A673 (cell line): ENCODE measurements around the gene NREP. TPM values are rescaled to one million over a fixed set of nuclear protein-coding genes. Genes with fewer than 3 reads are reported as not detected.

Experiments used
- BruUV-seq: library from RNA; stranded (reverse); fragments of 400-500 nt; replicated peaks from 2 replicates; lab custom pipeline; 2021; lab: Mats Ljungman, UMichigan
- CTCF ChIA-PET: fragments of 300-600 bp; sonication (Branson Sonifier 250); formaldehyde crosslinking; loops from one replicate; lab custom pipeline; 2022; ENCODE audit warnings: antibody characterized with exemption; lab: Charles Lee
- POLR2A ChIA-PET: fragments of 300-600 bp; sonication (Branson Sonifier 250); formaldehyde crosslinking; loops from one replicate; lab custom pipeline; 2022; ENCODE audit warnings: antibody characterized with exemption; ENCODE audit not compliant: low non-redundant PET; lab: Charles Lee
- DNase-seq: peaks from one replicate; pipeline ENCODE4 v3.0.0-alpha.2; 2015; ENCODE audit warnings: low spot score
- H3K27ac ChIP-seq: fragments of 200-600 bp; sonication (generic); 2 replicates; pipeline ENCODE4 v1.5.1; 2016; ENCODE audit warnings: mixed run types, low read depth, mild to moderate bottlenecking, mixed read lengths, antibody characterized with exemption, low read length; ENCODE audit not compliant: poor library complexity, severe bottlenecking
- H3K27me3 ChIP-seq: fragments of 200-600 bp; sonication (generic); replicated peaks from 2 replicates; pipeline ENCODE4 v1.6.1; 2017; ENCODE audit warnings: mixed run types, low read depth, mild to moderate bottlenecking, mixed read lengths, antibody characterized with exemption, low read length; ENCODE audit not compliant: insufficient read depth, poor library complexity
- H3K36me3 ChIP-seq: fragments of 200-600 bp; sonication (generic); 2 replicates; pipeline ENCODE4 v1.6.1; 2016; ENCODE audit warnings: mixed run types, mild to moderate bottlenecking, mixed read lengths, antibody characterized with exemption, low read length; ENCODE audit not compliant: insufficient read depth, poor library complexity, severe bottlenecking
- H3K4me1 ChIP-seq: fragments of 200-600 bp; sonication (generic); 2 replicates; pipeline ENCODE4 v1.6.1; 2017; ENCODE audit warnings: mixed run types, mild to moderate bottlenecking, mixed read lengths, antibody characterized with exemption, low read length; ENCODE audit not compliant: insufficient read depth, poor library complexity, severe bottlenecking
- H3K4me3 ChIP-seq: fragments of 200-600 bp; sonication (generic); 2 replicates; pipeline ENCODE4 v1.5.1; 2016; ENCODE audit warnings: low read depth, mixed run types, mild to moderate bottlenecking, mixed read lengths, low read length; ENCODE audit not compliant: poor library complexity, severe bottlenecking
- H3K9me3 ChIP-seq: fragments of 200-600 bp; sonication (generic); 2 replicates; pipeline ENCODE4 v1.6.1; 2016; ENCODE audit warnings: mixed run types, low read depth, mild to moderate bottlenecking, mixed read lengths, antibody characterized with exemption, low read length; ENCODE audit not compliant: poor library complexity, severe bottlenecking
- EZH2 ChIP-seq: fragments of 200-600 bp; sonication (generic); IDR thresholded peaks from 2 replicates; pipeline ENCODE4 v1.6.1; 2017; ENCODE audit warnings: borderline replicate concordance, low read depth, mild to moderate bottlenecking, mixed read lengths, antibody characterized with exemption, low read length; ENCODE audit not compliant: poor library complexity, severe bottlenecking
- intact Hi-C: fragments of 100-400 bp; cut with micrococcal nuclease; formaldehyde crosslinking; loops from one replicate; pipeline ENCODE4 v1.10.0; 2022; ENCODE audit not compliant: unreplicated experiment
- total RNA-seq: library from RNA; stranded (reverse); gene quantifications from 2 replicates; pipeline ENCODE4 v1.2.3, GENCODE V29; 2021
- TF ChIP-seq, protein P1 (sequence below): fragments of 300-800, 200-600 bp; sonication (generic); conservative IDR thresholded peaks from 2 replicates; pipeline ENCODE4 v1.5.1; 2017; ENCODE audit warnings: low read depth, mild to moderate bottlenecking, antibody characterized with exemption, low read length, moderate library complexity, mixed read lengths

NREP gene
- total RNA-seq, 1 experiment from 2014 or later = 31.0 TPM

DNA sequence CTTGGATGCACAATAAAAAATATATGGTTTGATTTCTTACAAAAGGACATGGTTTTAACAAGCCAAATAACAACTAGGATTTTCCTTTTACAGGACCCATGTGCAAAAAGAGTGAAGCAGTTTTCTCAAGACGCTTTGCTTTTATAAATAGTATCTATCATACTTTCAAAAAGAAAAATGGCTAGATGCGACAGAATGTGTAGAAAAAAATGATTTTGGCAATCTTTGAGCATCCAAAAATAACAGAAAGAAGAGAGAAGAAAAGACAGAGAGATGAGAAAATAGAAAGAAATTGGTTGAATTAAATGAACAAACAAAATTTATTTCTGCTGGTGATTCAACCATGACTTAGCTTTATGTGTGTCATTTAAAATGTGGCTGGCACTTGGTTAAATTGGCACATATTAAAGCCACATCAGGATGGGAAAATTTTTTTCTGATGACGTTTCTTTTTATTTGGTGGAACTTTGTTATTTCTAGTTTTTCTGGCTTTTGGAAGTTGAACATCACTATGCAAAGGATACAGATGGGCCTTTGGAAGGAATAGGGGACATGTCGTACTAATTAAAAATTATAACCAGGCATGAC, 35.6 kb upstream of the NREP start:
- Histone ChIP-seq H3K36me3 (no peaks in the 10 kb centered on the region), H3K27me3 (no peaks in the 10 kb centered on the region), H3K9me3 (no peaks in the 10 kb centered on the region), H3K4me3 (no peak overlapping the region), H3K27ac (no peak overlapping the region), H3K4me1 (no peaks in the 10 kb centered on the region)
- ChIA-PET POLR2A (interaction anchor here (0.6 kb wide), 1 partner anchor 915 kb away, joined by 12 read pairs; no protein-coding TSS in a partner anchor), CTCF (no interaction called here)
- DNase-seq = no peak
- TF ChIP-seq, protein P1, sequence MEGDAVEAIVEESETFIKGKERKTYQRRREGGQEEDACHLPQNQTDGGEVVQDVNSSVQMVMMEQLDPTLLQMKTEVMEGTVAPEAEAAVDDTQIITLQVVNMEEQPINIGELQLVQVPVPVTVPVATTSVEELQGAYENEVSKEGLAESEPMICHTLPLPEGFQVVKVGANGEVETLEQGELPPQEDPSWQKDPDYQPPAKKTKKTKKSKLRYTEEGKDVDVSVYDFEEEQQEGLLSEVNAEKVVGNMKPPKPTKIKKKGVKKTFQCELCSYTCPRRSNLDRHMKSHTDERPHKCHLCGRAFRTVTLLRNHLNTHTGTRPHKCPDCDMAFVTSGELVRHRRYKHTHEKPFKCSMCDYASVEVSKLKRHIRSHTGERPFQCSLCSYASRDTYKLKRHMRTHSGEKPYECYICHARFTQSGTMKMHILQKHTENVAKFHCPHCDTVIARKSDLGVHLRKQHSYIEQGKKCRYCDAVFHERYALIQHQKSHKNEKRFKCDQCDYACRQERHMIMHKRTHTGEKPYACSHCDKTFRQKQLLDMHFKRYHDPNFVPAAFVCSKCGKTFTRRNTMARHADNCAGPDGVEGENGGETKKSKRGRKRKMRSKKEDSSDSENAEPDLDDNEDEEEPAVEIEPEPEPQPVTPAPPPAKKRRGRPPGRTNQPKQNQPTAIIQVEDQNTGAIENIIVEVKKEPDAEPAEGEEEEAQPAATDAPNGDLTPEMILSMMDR = no peak
- no peak for TF ChIP-seq EZH2
- intact Hi-C loops = no loop called here
- no TSS peak for BruUV-seq

DNA sequence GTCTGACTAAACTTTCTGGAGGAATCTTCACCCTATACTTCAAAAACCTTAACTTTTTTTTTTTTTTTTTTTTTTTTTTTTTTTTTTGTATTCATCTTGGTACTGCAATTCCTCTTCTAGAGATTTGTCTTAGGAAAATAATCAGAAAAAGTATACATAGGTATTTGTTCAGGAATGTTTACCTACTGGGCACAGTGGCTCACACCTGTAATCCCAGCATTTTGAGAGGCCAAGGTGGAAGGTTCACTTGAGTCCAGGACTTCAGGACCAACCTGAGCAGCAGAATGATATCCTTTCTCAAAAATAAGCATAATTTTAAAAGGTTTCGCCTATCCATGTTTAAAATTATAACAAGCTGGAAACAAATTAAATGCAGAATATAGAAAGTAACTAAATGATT, 33.3 kb upstream of the NREP start:
- Histone ChIP-seq H3K9me3 (no peaks in the 10 kb centered on the region), H3K4me3 (no peak overlapping the region), H3K4me1 (no peaks in the 10 kb centered on the region), H3K27ac (no peak overlapping the region), H3K36me3 (no peaks in the 10 kb centered on the region), H3K27me3 (no peaks in the 10 kb centered on the region)
- TF ChIP-seq EZH2 = no peak
- TF ChIP-seq, protein P1 = no peak
- ChIA-PET POLR2A (no interaction called here), CTCF (no interaction called here)
- no TSS peak for BruUV-seq
- intact Hi-C loops = no loop called here
- DNase-seq = no peak

DNA sequence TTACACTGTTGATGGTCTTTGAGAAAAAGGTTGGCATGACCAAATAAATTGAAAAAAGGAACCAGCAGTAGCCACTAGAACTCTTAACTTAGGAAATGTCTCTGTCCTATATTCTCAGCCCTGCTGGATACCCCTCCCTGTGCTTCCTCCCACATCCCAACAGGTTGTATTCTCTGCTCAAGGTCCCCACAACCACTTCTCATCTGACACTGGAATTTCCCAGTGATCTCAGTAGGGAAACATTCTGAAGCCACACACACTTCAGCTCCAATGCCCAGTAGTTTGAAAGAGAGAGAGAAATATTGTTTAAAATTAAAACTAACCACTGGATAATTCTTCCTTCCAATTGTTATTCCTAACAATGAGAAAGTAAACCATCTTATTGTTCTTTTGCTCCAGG, 30.0 kb upstream of the NREP start:
- intact Hi-C loops = no loop called here
- Histone ChIP-seq H3K27me3 (no peaks in the 10 kb centered on the region), H3K36me3 (no peaks in the 10 kb centered on the region), H3K9me3 (no peaks in the 10 kb centered on the region), H3K4me1 (no peaks in the 10 kb centered on the region), H3K27ac (no peak overlapping the region), H3K4me3 (no peak overlapping the region)
- CTCF ChIA-PET = no interaction called here
- TF ChIP-seq EZH2 = no peak
- TF ChIP-seq, protein P1 = no peak
- POLR2A ChIA-PET = no interaction called here
- no TSS peak for BruUV-seq
- DNase-seq = no peak
